HepG2 (cell line): ENCODE data around the gene PSMD1. TPM values are rescaled to one million over a fixed set of nuclear protein-coding genes. Genes with fewer than 3 reads are reported as not detected.

ENCODE experiments used
- ATAC-seq: fragments of 200-7000 bp; cut with Tn5 transposase; 3 replicates; pipeline ENCODE4 v1.9.1; 2020; ENCODE audit warnings: mild to moderate bottlenecking, moderate library complexity
- BruUV-seq: library from RNA; stranded (reverse); fragments of 400-500 nt; replicated peaks from 2 replicates; lab custom pipeline; 2021; lab: Mats Ljungman, UMichigan
- CTCF ChIA-PET: fragments of 300-600 bp; formaldehyde crosslinking; extraction: SDS; loops from one replicate; lab custom pipeline; 2021; ENCODE audit warnings: low total read pairs, inconsistent platforms, low intra/inter-chr PET ratio; lab: Yijun Ruan, JAX
- POLR2A ChIA-PET: fragments of 350-600 bp; sonication (Branson Sonifier 250); formaldehyde crosslinking; loops from one replicate; lab custom pipeline; 2020; ENCODE audit warnings: antibody characterized with exemption, inconsistent platforms; lab: Yijun Ruan, JAX
- DNase-seq: peaks from one replicate; pipeline ENCODE4 v3.0.0-alpha.2; 2015; ENCODE audit warnings: low spot score
- FAIRE-seq: peaks from 3 replicates; lab custom pipeline; 2011; peaks lifted over from hg19 to GRCh38; lab: Jason Lieb, UNC
- H2AFZ ChIP-seq: one replicate; pipeline ENCODE4 v1.6.1; 2011; ENCODE audit warnings: low read length, inconsistent platforms
- H3K27ac ChIP-seq: fragments of 300-600 bp; 3 replicates; pipeline ENCODE4 v1.8.0; 2011; ENCODE audit warnings: mixed run types, mild to moderate bottlenecking, mixed read lengths, low read length, inconsistent platforms; ENCODE audit not compliant: insufficient read depth; ENCODE audit errors: extremely low read length
- H3K27me3 ChIP-seq, 2 experiments: fragments of 200-600 bp in 1 of 2; 2 replicates in 1 of 2; 3 replicates in 1 of 2; pipeline versions ENCODE4 v1.6.0 to v1.8.0; 2011; ENCODE audit warnings: low read length in 2 of 2, mild to moderate bottlenecking in 2 of 2, moderate library complexity in 2 of 2, inconsistent platforms in 1 of 2; ENCODE audit not compliant: insufficient read depth in 2 of 2, control insufficient read depth in 1 of 2
- H3K36me3 ChIP-seq, 2 experiments: fragments of 200-600 bp in 1 of 2; replicated peaks in 1 of 2; 2 replicates in 1 of 2; 3 replicates in 1 of 2; pipeline versions ENCODE4 v1.5.1 to v1.8.0; 2011; ENCODE audit warnings: low read length in 2 of 2, inconsistent platforms in 1 of 2; ENCODE audit not compliant: insufficient read depth in 2 of 2, control insufficient read depth in 1 of 2
- H3K4me1 ChIP-seq: 2 replicates; pipeline ENCODE4 v1.5.1; 2012; ENCODE audit warnings: low read length, inconsistent platforms; ENCODE audit not compliant: insufficient read depth
- H3K4me2 ChIP-seq: 2 replicates; pipeline ENCODE4 v1.6.0; 2011; ENCODE audit warnings: low read depth, low read length, inconsistent platforms
- H3K4me3 ChIP-seq, 3 experiments: fragments of 200-600 bp in 1 of 3; sonication (generic), shearing (Covaris generic) in 1 of 3; replicated peaks in 1 of 3; 2 replicates each; pipeline ENCODE4 v1.5.1; 2011 to 2016; ENCODE audit warnings: low read length in 3 of 3, inconsistent platforms in 2 of 3, low read depth in 2 of 3, mild to moderate bottlenecking in 2 of 3, control low read depth in 1 of 3, mixed read lengths in 1 of 3; ENCODE audit not compliant: insufficient read depth in 1 of 3
- H3K79me2 ChIP-seq: one replicate; pipeline ENCODE4 v1.6.1; 2011; ENCODE audit warnings: low read length, inconsistent platforms; ENCODE audit not compliant: insufficient read depth
- H3K9ac ChIP-seq: 2 replicates; pipeline ENCODE4 v1.6.0; 2011; ENCODE audit warnings: mild to moderate bottlenecking, low read depth, low read length, inconsistent platforms; ENCODE audit not compliant: insufficient read depth
- H3K9me3 ChIP-seq: 2 replicates; pipeline ENCODE4 v1.5.1; 2012; ENCODE audit warnings: mild to moderate bottlenecking, low read length
- H4K20me1 ChIP-seq: 2 replicates; pipeline ENCODE4 v1.6.0; 2011; ENCODE audit warnings: inconsistent platforms, mild to moderate bottlenecking, low read length, moderate library complexity; ENCODE audit not compliant: insufficient read depth
- AGO2 ChIP-seq: fragments of 200-400 bp; formaldehyde crosslinking; optimal IDR thresholded peaks from 2 replicates; pipeline ENCODE3; 2017; ENCODE audit warnings: mild to moderate bottlenecking, low read depth, low read length, moderate library complexity
- ARID4A ChIP-seq: sonication (generic); formaldehyde crosslinking; IDR thresholded peaks from 2 replicates; pipeline ENCODE4 v1.5.0; 2020; ENCODE audit warnings: mild to moderate bottlenecking, missing genetic modification reagents, borderline replicate concordance
- CBX1 ChIP-seq: IDR thresholded peaks from one replicate; pipeline ENCODE4 v1.6.1; 2016; ENCODE audit warnings: antibody characterized with exemption, low read depth
- CENPBD1 ChIP-seq: sonication (generic); formaldehyde crosslinking; IDR thresholded peaks from 2 replicates; pipeline ENCODE4 v1.8.0; 2022; ENCODE audit warnings: missing genetic modification reagents, low read depth, mild to moderate bottlenecking, borderline replicate concordance
- IRF2 ChIP-seq: IDR thresholded peaks from 2 replicates; pipeline ENCODE4 v1.6.1; 2018; ENCODE audit warnings: missing genetic modification reagents, missing compliant biosample characterization
- NR3C1 ChIP-seq: sonication (generic); formaldehyde crosslinking; IDR thresholded peaks from 2 replicates; pipeline ENCODE4 v1.4.0; 2020; ENCODE audit warnings: missing genetic modification reagents
- POGZ ChIP-seq: sonication (generic); formaldehyde crosslinking; IDR thresholded peaks from 2 replicates; pipeline ENCODE4 v1.4.0; 2020; ENCODE audit warnings: mild to moderate bottlenecking, missing genetic modification reagents
- ZBTB21 ChIP-seq: sonication (generic); formaldehyde crosslinking; IDR thresholded peaks from 2 replicates; pipeline ENCODE4 v1.4.0; 2020; ENCODE audit warnings: missing genetic modification reagents
- ZNF615 ChIP-seq: sonication (generic); formaldehyde crosslinking; IDR thresholded peaks from 2 replicates; pipeline ENCODE4 v1.5.0; 2020; ENCODE audit warnings: mild to moderate bottlenecking, missing genetic modification reagents, borderline replicate concordance
- ZSCAN25 ChIP-seq: sonication (generic); formaldehyde crosslinking; IDR thresholded peaks from 2 replicates; pipeline ENCODE4 v1.8.0; 2022; ENCODE audit warnings: mild to moderate bottlenecking, missing genetic modification reagents
- WGBS: methylation state at CpG from one replicate; pipeline ENCODE4 v1.1.6; 2017; ENCODE audit warnings: low lambda C conversion rate; 5-methylcytosine and 5-hydroxymethylcytosine counted together
- in situ Hi-C: cut with HindIII; loops from 2 replicates; pipeline ENCODE4 v1.10.0; 2017; ENCODE audit warnings: low pct_unique_long_range_greater_than_20kb; ENCODE audit not compliant: extremely low pct_ligation_motif_present
- intact Hi-C: fragments of 100-400 bp; cut with micrococcal nuclease; formaldehyde crosslinking; loops from one replicate; pipeline ENCODE4 v1.10.0; 2022; ENCODE audit not compliant: unreplicated experiment
- polyA plus RNA-seq, 8 experiments: library from polyadenylated mRNA; depleted of rRNA in 3 of 8; stranded (reverse) in 7 of 8; unstranded in 1 of 8; fragments of >200 nt; fragmentation: Illumina TruSeq in 4 of 8; extraction: Trizol in 4 of 8; gene quantifications; 2 replicates each; pipeline versions ENCODE4 v1.2.1 to v1.2.3, GENCODE V29; 2011 to 2016; ENCODE audit warnings: low read depth in 4 of 8, missing spikeins in 1 of 8, mixed read lengths in 1 of 8; ENCODE audit not compliant: insufficient read depth in 1 of 8
- total RNA-seq, 5 experiments: library from RNA; depleted of rRNA; stranded (reverse); fragments of >200 nt; fragmentation: Illumina TruSeq; extraction: Trizol; gene quantifications; 2 replicates each; pipeline ENCODE4 v1.2.3, GENCODE V29; 2016; ENCODE audit warnings: low read depth in 1 of 5

The PSMD1 gene
- total and polyA plus RNA-seq, 2 of the 13 experiments (the other 11 are each of a cell fraction or from before 2014, with no cell fraction given) = 136 to 191 TPM

- TF ChIP-seq ARID4A (CRISPR knock-in tag) (peak; percentile 34; the same call in 1 of the 2 replicates), IRF2 (CRISPR knock-in tag) (peak; percentile 29; the same call in 1 of the 2 replicates), ZNF615 (0 out of 2 replicates have a peak, but pooled peaks have one; percentile 32)
- TF ChIP-seq, all 625 proteins: peak for 92
Observed at GRCh38 chr2:231007286-231008098, 49.2 kb upstream of the PSMD1 start (continued).

DNA sequence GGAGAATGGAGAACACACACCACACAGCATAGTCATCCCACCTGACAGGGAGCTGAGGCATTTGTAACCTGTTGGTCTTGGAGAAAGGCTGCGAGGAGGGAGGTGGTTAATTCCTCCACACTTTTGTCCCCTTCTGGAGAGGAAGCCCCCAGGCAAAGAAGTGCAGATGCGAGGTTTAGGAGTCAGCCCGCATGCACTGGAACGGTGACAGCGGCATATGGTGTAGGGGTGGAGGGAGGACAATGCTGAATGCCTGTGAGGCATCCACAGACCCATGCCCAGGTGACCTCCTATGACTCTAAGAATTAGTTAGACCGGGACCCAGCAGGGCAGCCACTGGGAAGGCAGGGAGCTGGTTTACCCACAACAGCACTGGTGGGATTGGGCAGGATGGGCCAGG, 48.5 kb upstream of the PSMD1 start:
- no peak for FAIRE-seq
- no peaks in the 10 kb centered on the region for H4K20me1 ChIP-seq
- TF ChIP-seq ZBTB21 (CRISPR knock-in tag) (no peak), CBX1 (no peak), POGZ (CRISPR knock-in tag) (no peak), ZSCAN25 (CRISPR knock-in tag) (no peak), AGO2 (no peak), CENPBD1 (no peak), NR3C1 (CRISPR knock-in tag) (no peak)
- H3K9ac ChIP-seq = no peak overlapping the region
- no peak for ATAC-seq
- no peak overlapping the region for H2AFZ ChIP-seq
- no TSS peak for BruUV-seq
- DNase-seq = no peak
- H3K4me1 ChIP-seq = peaks cover 36% of the 10 kb centered on the region
- WGBS = 75% methylated on average over 6 of the region's 6 CpGs
- no peak overlapping the region for H3K27ac ChIP-seq
- no peaks in the 10 kb centered on the region for H3K79me2 ChIP-seq
- peaks cover 3 to 48% of the 10 kb centered on the region in 2 experiments; a peak in 4 of 5 replicates for H3K27me3 ChIP-seq
- POLR2A ChIA-PET = interaction anchor here (3.6 kb wide), 1 partner anchor 43 kb away, joined by 46 read pairs; no protein-coding TSS in a partner anchor
- in situ Hi-C loops (no loop called here), intact Hi-C loops (no loop called here)
- H3K4me3 ChIP-seq = no peak overlapping the region
- H3K4me2 ChIP-seq = no peak overlapping the region; the same call in 1 of the 2 replicates
- H3K36me3 ChIP-seq = no peaks in the 10 kb centered on the region
- H3K9me3 ChIP-seq = peaks cover 4% of the 10 kb centered on the region; the same call in 1 of the 2 replicates
- CTCF ChIA-PET = no interaction called here
